Measurements from ENCODE around the gene BAG2.
A peak's percentile ranks its signal among the peaks of the same experiment; 100 is the strongest.

BAG2 gene

DNA sequence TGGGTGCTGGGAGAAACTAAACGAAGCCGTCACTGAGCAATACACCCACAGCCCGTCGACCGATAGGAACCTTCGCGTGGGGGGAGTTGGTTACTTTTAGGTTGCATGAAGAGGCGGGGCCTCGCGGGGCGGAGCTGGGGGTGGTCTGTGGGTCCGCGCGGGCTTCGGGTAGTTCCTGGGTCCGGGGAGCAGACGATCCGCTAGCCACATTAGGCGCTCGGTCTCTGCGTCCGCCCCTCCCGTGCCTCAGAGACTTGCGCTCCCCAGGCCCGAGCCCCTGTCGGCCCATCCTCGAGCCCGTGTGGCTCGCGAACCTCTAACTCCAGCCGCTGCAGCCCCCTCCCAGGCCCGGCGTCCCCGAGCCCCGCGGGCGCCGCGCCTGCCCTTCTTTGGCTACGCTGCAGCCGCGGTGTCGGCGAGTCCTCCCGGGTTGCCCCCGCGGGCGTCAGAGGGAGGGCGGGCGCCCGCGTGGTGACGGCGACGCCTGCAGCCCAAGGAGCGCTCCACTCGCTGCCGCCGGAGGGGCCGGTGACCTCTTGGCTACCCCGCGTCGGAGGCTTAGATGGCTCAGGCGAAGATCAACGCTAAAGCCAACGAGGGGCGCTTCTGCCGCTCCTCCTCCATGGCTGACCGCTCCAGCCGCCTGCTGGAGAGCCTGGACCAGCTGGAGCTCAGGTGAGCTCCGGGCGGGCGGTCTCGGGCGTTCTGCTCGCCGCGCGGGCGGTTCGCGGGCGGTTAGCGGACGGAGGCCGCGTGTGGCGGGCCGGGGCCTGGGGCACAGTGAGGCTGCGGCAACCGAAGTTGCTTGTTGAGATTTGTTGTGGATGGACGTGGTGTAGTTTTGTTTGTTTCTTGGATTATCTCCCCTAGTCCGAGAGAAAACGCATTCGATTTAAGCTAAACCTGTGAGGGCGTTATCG lies at the start of gene BAG2:
TSS of gene BAG2 (plus strand) at position 191 of the 920 bp plus-strand sequence. CDS start at position 563, 372 bp downstream.
- peak; percentile 31 for DNase-seq (ENCODE audit: insufficient read length, low spot score)
- TF ChIP-seq, protein P1, sequence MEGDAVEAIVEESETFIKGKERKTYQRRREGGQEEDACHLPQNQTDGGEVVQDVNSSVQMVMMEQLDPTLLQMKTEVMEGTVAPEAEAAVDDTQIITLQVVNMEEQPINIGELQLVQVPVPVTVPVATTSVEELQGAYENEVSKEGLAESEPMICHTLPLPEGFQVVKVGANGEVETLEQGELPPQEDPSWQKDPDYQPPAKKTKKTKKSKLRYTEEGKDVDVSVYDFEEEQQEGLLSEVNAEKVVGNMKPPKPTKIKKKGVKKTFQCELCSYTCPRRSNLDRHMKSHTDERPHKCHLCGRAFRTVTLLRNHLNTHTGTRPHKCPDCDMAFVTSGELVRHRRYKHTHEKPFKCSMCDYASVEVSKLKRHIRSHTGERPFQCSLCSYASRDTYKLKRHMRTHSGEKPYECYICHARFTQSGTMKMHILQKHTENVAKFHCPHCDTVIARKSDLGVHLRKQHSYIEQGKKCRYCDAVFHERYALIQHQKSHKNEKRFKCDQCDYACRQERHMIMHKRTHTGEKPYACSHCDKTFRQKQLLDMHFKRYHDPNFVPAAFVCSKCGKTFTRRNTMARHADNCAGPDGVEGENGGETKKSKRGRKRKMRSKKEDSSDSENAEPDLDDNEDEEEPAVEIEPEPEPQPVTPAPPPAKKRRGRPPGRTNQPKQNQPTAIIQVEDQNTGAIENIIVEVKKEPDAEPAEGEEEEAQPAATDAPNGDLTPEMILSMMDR (IDR thresholded peaks at IDR 0.05; ENCODE audit: insufficient read depth, missing control alignments) = no peak
- FAIRE-seq = no peak

- TF ChIP-seq, protein P1 (IDR thresholded peaks at IDR 0.05; ENCODE audit: insufficient read depth, missing control alignments) = no peak
- FAIRE-seq (no peak), DNase-seq (ENCODE audit: insufficient read length, low spot score) (no peak)
These were observed 49.0 kb upstream of the BAG2 start for GRCh38 chr6:57123111-57123510.

GRCh38 chr6:57127763-57128162 lies 44.4 kb upstream of the BAG2 start:
- DNase-seq (ENCODE audit: insufficient read length, low spot score) (no peak), FAIRE-seq (no peak)
- TF ChIP-seq, protein P1 (IDR thresholded peaks at IDR 0.05; ENCODE audit: insufficient read depth, missing control alignments) = no peak

GRCh38 chr6:57130661-57131177 lies 41.4 kb upstream of the BAG2 start:
- TF ChIP-seq, protein P1 (IDR thresholded peaks at IDR 0.05; ENCODE audit: insufficient read depth, missing control alignments) = no peak
- no peak for DNase-seq (ENCODE audit: insufficient read length, low spot score)
- peak; percentile 85 for FAIRE-seq

DNA sequence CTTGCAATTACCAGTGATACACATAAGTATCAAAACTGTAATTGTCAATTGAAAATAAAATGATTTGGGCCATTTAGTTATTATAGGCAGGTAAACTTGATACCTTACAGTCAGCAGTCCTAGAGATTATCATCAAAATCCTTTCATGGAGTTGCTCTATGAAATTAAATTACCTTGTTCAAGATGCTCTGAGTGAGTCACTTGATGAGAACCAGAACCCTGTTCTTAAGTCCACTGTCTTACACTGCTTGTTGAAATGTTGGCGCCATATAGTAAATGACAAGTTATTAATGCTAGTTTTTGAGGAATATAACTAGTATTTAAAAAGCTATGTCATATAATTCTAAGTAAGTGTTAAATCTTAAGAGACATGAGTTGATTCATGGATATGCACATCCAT lies 37.2 kb upstream of the BAG2 start:
- TF ChIP-seq, protein P1 (IDR thresholded peaks at IDR 0.05; ENCODE audit: insufficient read depth, missing control alignments) = no peak
- DNase-seq (ENCODE audit: insufficient read length, low spot score) (no peak), FAIRE-seq (no peak)

DNA sequence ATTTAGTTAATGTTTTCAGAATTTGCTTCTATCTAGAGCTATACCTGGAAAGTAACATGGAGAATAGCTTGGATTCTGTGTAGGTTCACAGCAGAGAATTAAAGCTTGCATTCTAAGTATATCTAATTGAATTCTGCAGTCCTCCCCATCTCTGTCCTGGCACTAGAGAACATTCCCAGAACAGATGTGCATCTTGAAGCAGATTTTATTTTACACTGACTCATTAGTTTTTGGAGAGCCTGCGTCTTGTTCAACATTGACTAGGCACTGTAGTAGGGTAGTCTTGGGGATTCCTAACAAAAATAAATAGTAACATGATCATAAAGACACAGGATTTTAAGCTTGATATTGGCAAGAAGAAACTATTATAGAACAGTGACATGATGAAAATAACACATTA lies 36.2 kb upstream of the BAG2 start:
- FAIRE-seq (no peak), DNase-seq (ENCODE audit: insufficient read length, low spot score) (no peak)
- TF ChIP-seq, protein P1 (IDR thresholded peaks at IDR 0.05; ENCODE audit: insufficient read depth, missing control alignments) = no peak

DNA sequence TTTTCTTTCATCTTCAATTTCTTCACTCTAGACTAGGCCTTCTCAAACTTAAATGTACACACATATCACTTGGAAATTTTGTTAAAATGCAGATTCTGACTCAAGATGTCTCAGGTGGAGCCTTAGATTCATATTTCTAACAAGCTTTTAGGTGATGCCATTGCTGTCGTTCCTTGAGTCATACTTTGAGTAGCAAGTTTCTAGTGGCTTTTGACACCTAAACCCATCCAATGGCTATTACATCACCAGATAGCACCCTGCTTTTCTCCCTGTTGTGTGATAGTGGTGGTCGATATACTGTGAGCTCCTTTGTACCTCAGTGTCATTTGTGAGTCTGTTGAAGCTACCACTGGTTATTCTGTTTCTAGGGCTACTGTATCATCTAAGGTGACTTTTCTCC lies 34.8 kb upstream of the BAG2 start:
- FAIRE-seq (no peak), DNase-seq (ENCODE audit: insufficient read length, low spot score) (no peak)
- TF ChIP-seq, protein P1 (IDR thresholded peaks at IDR 0.05; ENCODE audit: insufficient read depth, missing control alignments) = no peak

All from D721Med (cell line).